Spleen (tissue), 11 donors: ENCODE results near the gene CTNNA2. TPM values are rescaled to one million over a fixed set of nuclear protein-coding genes. Genes with fewer than 3 reads are reported as not detected.

ENCODE experiments used
- DNase-seq: peaks from one replicate; pipeline ENCODE4 v3.0.0-alpha.2; 2020
- H3K27ac ChIP-seq, 8 donors: fragments of 200-600 bp; sonication (generic) in 7 of 8; 1 replicate in 4 of 8; 2 replicates in 4 of 8; pipeline versions ENCODE4 v1.5.0 to v1.8.0; 2016 to 2021; ENCODE audit warnings: inconsistent platforms in 4 of 8, mild to moderate bottlenecking in 4 of 8, moderate library complexity in 1 of 8
- H3K27me3 ChIP-seq, 7 donors: fragments of 200-600 bp; sonication (generic) in 6 of 7; replicated peaks in 1 of 7; 1 replicate in 4 of 7; 2 replicates in 3 of 7; pipeline versions ENCODE4 v1.5.0 to v1.8.0; 2016 to 2021; ENCODE audit warnings: inconsistent platforms in 3 of 7, mild to moderate bottlenecking in 1 of 7
- H3K36me3 ChIP-seq, 6 donors: fragments of 200-600 bp; sonication (generic) in 5 of 6; 1 replicate in 4 of 6; 2 replicates in 2 of 6; pipeline versions ENCODE4 v1.5.0 to v1.8.0; 2016 to 2021; ENCODE audit warnings: inconsistent platforms in 2 of 6
- H3K4me1 ChIP-seq, 6 donors: fragments of 200-600 bp; sonication (generic) in 5 of 6; 1 replicate in 3 of 6; 2 replicates in 3 of 6; pipeline versions ENCODE4 v1.5.0 to v1.8.0; 2016 to 2021; ENCODE audit warnings: inconsistent platforms in 3 of 6
- H3K4me3 ChIP-seq, 8 donors: fragments of 200-600 bp; sonication (generic) in 7 of 8; 1 replicate in 4 of 8; 2 replicates in 4 of 8; pipeline versions ENCODE4 v1.5.0 to v1.8.0; 2016 to 2021; ENCODE audit warnings: inconsistent platforms in 4 of 8, mild to moderate bottlenecking in 4 of 8, moderate library complexity in 2 of 8
- H3K9me3 ChIP-seq, 8 donors: fragments of 200-600 bp; sonication (generic) in 7 of 8; 1 replicate in 4 of 8; 2 replicates in 4 of 8; pipeline versions ENCODE4 v1.5.0 to v1.8.0; 2016 to 2021; ENCODE audit warnings: inconsistent platforms in 4 of 8
- POLR2A ChIP-seq, 3 donors: fragments of 450-650 bp; IDR thresholded peaks; one replicate each; pipeline ENCODE4 v1.5.1; 2017; ENCODE audit warnings: antibody characterized with exemption in 3 of 3, mild to moderate bottlenecking in 1 of 3
- POLR2AphosphoS5 ChIP-seq, 3 donors: sonication (generic); formaldehyde crosslinking; IDR thresholded peaks; one replicate each; pipeline ENCODE4 v1.5.1; 2017; ENCODE audit warnings: antibody characterized with exemption in 3 of 3
- WGBS, 5 donors: extraction: QIAGEN DNeasy Blood & Tissue Kit in 3 of 5; methylation state at CpG; one replicate each; pipeline versions ENCODE4 v1.1.5 to v1.1.7; 2013 to 2018; 5-methylcytosine and 5-hydroxymethylcytosine counted together
- intact Hi-C: fragments of 100-400 bp; cut with DNase I; formaldehyde crosslinking; loops from one replicate; pipeline ENCODE4 v1.15.0; 2023; ENCODE audit warnings: low total_unique reads
- polyA plus RNA-seq, 3 donors: library from polyadenylated mRNA; stranded (reverse); fragments of 200-250 nt; gene quantifications; one replicate each; pipeline ENCODE4 v1.2.1, GENCODE V29; 2013
- total RNA-seq, 7 donors: library from RNA; depleted of rRNA in 3 of 7; stranded (reverse); fragments of >200 nt in 3 of 7; fragmentation: NEBNext Ultra II Directional in 4 of 7; extraction: Animal tissue kit (Norgen Biotek cat#: 25700) in 4 of 7; gene quantifications; one replicate each; pipeline versions ENCODE4 v1.1.0 to v1.2.1, GENCODE V29; 2016 to 2021
- TF ChIP-seq, protein P1 (sequence below), 11 experiments: fragments of 200-600 bp in 7 of 11; fragments of 450-650 bp in 4 of 11; sonication (generic) in 4 of 11; IDR thresholded peaks in 8 of 11; conservative IDR thresholded peaks in 3 of 11; 1 replicate in 7 of 11; 2 replicates in 4 of 11; pipeline versions ENCODE4 v1.4.0 to v1.8.0; 2016 to 2021; ENCODE audit warnings: antibody characterized with exemption in 11 of 11, inconsistent platforms in 4 of 11, mild to moderate bottlenecking in 1 of 11
- donor health status: healthy with polysubstance abuse.
- donor health status: DM: no; HTN: no; CAD: no; lungs with moderate emphysema.
- donor health status: DM: no; HTN: no; CAD: no.
- donor health status: Bipolar disorder and iron deficiency.
- donor health status: healthy.
- donor health status: DM: no; HTN: no; CAD: no.
- donor health status: DM: yes; HTN: yes; CAD: no.

The CTNNA2 gene
- total and polyA plus RNA-seq, 10 donors: not detected

DNA sequence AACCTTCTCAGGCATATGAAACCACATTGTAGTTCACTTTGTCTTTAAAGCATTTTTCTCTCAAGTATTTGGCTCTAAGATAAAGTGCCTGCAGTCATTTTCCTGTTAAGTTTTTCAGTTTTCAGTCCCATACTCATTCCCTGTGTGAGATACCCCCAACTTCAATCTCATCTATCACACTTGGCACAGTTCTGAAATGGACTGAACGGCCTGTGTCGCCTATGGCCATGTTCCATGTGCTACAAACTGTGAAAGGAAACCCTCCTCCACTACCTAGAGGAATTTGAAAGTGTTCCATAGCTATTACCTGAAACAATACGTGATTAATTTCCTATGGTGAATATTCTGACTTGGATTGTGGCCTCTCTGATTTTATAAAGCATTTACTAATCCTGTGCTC is 319.1 kb downstream of the CTNNA2 start:
- TF ChIP-seq POLR2A (IDR thresholded peaks at IDR 0.05): no peak
- Histone ChIP-seq H3K36me3 (no peaks in the 10 kb centered on the region), H3K4me1 (no peaks in the 10 kb centered on the region), H3K27ac (no peak overlapping the region), H3K27me3 (no peaks in the 10 kb centered on the region), H3K4me3 (no peak overlapping the region), H3K9me3 (no peaks in the 10 kb centered on the region)
- intact Hi-C loops: no loop called here
- WGBS, 5 donors: 33 to 53% (median 49%) methylated on average over 3 of the region's 3 CpGs
- DNase-seq: no peak

DNA sequence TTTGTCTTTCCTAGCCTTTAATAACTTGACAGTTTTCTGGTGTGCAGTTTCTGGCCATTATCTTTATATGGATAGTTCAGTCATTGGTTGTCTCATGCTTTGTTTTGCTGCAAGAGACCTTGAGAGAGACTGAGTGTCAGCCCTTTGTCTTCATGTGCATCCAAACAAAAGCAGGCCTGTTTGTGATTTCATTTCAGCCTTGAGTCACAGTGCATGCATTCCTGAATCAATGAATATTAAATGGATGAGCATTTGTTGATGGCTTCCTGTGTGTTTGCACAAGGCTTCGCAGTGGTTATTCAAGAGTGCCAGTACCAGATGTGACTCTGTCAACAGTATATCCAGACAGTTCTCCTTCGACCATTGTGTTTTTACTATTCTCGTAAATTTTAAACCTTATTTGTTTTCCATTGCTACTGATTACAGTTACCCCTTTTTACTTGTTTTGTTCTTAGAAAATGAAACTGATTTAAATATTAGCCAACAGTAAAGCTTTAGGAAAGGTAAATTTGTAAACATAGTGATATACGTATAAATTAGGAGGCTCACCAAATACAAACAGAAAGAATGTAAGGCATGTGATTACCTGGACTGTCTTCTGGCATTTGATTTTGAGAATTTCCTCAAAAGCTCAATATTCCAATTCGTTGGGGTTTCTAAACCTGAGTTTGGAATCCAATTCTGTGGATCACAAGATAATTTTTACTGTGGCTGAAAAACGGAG is 319.8 kb downstream of the CTNNA2 start:
- Histone ChIP-seq H3K4me3 (no peak overlapping the region), H3K36me3 (no peaks in the 10 kb centered on the region), H3K9me3 (no peaks in the 10 kb centered on the region), H3K27ac (no peak overlapping the region), H3K4me1 (no peaks in the 10 kb centered on the region), H3K27me3 (no peaks in the 10 kb centered on the region)
- intact Hi-C loops: no loop called here
- TF ChIP-seq POLR2A (IDR thresholded peaks at IDR 0.05) (no peak), POLR2AphosphoS5 (IDR thresholded peaks at IDR 0.05) (no peak)
- TF ChIP-seq, protein P1, sequence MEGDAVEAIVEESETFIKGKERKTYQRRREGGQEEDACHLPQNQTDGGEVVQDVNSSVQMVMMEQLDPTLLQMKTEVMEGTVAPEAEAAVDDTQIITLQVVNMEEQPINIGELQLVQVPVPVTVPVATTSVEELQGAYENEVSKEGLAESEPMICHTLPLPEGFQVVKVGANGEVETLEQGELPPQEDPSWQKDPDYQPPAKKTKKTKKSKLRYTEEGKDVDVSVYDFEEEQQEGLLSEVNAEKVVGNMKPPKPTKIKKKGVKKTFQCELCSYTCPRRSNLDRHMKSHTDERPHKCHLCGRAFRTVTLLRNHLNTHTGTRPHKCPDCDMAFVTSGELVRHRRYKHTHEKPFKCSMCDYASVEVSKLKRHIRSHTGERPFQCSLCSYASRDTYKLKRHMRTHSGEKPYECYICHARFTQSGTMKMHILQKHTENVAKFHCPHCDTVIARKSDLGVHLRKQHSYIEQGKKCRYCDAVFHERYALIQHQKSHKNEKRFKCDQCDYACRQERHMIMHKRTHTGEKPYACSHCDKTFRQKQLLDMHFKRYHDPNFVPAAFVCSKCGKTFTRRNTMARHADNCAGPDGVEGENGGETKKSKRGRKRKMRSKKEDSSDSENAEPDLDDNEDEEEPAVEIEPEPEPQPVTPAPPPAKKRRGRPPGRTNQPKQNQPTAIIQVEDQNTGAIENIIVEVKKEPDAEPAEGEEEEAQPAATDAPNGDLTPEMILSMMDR (IDR thresholded peaks at IDR 0.05 in 8 of 11, conservative IDR thresholded peaks at IDR 0.05 in 3 of 11): no peak
- no peak for DNase-seq
- 56 to 73% (median 63%) methylated on average over 6 of the region's 6 CpGs for WGBS, 5 donors

DNA sequence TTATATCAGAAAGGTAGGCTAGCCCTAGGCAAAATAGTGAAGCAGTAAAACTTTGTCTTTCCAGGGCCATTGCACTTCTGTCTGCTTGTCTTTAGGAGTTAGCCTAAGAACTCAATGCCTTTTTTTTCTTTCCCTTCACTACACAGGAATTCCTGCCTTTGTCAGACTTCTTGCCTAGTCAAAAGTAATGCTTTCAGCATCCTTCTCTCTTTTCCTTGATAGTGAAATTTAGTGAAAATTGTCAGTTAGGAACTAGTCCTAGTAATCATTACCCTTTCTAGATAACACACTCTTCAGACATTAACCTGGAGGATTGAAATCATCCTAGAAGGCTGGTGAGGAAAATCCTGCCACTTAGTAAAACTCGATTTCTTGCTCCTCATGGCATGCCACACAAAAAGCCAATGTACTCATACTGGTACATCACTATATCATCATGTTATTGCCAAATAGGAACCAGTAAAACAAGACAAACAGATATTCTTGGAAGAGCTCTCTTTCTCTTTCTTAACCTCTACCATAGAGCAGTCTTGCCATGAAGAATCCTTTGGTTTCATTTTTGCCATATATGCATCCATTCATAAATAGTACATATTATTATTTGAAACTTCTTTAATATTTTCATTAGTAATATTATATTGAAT is 320.5 kb downstream of the CTNNA2 start:
- H3K4me3 ChIP-seq: no peak overlapping the region
- H3K4me1 ChIP-seq: no peaks in the 10 kb centered on the region
- no peaks in the 10 kb centered on the region for H3K36me3 ChIP-seq
- no peak for DNase-seq
- H3K27me3 ChIP-seq: no peaks in the 10 kb centered on the region
- no peak for TF ChIP-seq POLR2AphosphoS5 (IDR thresholded peaks at IDR 0.05)
- no peak overlapping the region for H3K27ac ChIP-seq
- WGBS, 5 donors: 48 to 69% (median 56%) methylated on average over 1 of the region's 1 CpG
- intact Hi-C loops: no loop called here
- H3K9me3 ChIP-seq: no peaks in the 10 kb centered on the region

DNA sequence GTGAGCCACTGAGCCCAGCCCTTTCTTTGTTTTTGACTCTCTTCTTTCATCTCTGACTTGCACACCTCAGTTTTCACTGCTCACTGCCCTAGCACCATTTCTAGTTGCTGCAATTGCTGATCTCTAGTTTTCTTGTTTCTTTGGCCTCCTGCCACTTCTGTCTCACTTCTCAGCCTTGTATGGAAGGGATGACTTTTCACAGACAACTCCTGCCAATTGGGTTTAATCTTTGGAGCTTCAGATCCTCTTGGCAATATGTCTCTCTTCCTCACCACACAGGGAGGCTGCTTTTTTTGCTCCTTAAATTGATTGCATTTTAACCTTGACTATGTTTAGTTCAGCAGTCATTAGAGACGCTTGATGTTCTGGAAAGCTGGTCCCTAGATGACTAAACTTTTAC is 323.1 kb downstream of the CTNNA2 start:
- no peak for TF ChIP-seq POLR2AphosphoS5 (IDR thresholded peaks at IDR 0.05)
- TF ChIP-seq POLR2A (IDR thresholded peaks at IDR 0.05): no peak
- TF ChIP-seq, protein P1 (IDR thresholded peaks at IDR 0.05 in 8 of 11, conservative IDR thresholded peaks at IDR 0.05 in 3 of 11): no peak
- no peak overlapping the region for H3K27ac ChIP-seq
- no peak for DNase-seq
- intact Hi-C loops: no loop called here
- no peak overlapping the region for H3K4me3 ChIP-seq
- H3K4me1 ChIP-seq: no peaks in the 10 kb centered on the region
- no peaks in the 10 kb centered on the region for H3K36me3 ChIP-seq
- H3K9me3 ChIP-seq: peaks cover 0 to 10% (median 4%) of the 10 kb centered on the region in 8 donors
- H3K27me3 ChIP-seq: no peaks in the 10 kb centered on the region
- WGBS, 5 donors: 74 to 90% (median 80%) methylated on average over 1 of the region's 1 CpG

DNA sequence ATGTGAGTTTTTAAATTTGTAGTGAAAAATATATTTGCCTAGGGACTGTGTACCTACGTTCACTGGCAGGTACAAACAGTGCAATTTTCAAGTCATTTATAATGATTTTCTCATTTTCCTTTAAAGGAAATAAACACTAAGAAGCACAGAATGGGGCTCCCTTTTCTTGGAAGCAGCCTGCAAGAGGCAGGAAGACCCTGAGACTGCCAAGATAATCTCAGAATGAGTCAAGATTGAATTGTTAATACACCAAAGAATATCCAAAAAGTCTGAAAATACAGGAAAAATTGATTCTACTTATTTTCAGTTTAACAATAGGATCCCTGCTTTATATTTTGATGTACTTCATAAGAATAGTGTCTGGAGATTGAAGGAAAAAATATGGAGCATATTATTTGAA is 331.2 kb downstream of the CTNNA2 start:
- H3K4me3 ChIP-seq: no peak overlapping the region
- no peaks in the 10 kb centered on the region for H3K36me3 ChIP-seq
- peaks cover 0 to 9% (median 2%) of the 10 kb centered on the region in 8 donors for H3K9me3 ChIP-seq
- intact Hi-C loops: no loop called here
- no peaks in the 10 kb centered on the region for H3K27me3 ChIP-seq
- H3K4me1 ChIP-seq: no peaks in the 10 kb centered on the region
- 44 to 73% (median 55%) methylated on average over 1 of the region's 1 CpG for WGBS, 5 donors
- no peak for DNase-seq
- no peak for TF ChIP-seq POLR2A (IDR thresholded peaks at IDR 0.05)
- TF ChIP-seq, protein P1 (IDR thresholded peaks at IDR 0.05 in 8 of 11, conservative IDR thresholded peaks at IDR 0.05 in 3 of 11): no peak
- TF ChIP-seq POLR2AphosphoS5 (IDR thresholded peaks at IDR 0.05): no peak
- H3K27ac ChIP-seq: no peak overlapping the region
